MCF 10A (cell line): ENCODE data around the gene TBX1. TPM values are rescaled to one million over a fixed set of nuclear protein-coding genes. Genes with fewer than 3 reads are reported as not detected.

Experiments
- BruUV-seq: library from RNA; stranded (reverse); fragments of 400-500 nt; replicated peaks from 2 replicates; lab custom pipeline; 2021; lab: Mats Ljungman, UMichigan
- CTCF ChIA-PET: fragments of 300-600 bp; sonication (Branson Sonifier 250); formaldehyde crosslinking; extraction: SDS; loops from one replicate; lab custom pipeline; 2021; ENCODE audit warnings: antibody characterized with exemption, inconsistent platforms; lab: Yijun Ruan, JAX
- POLR2A ChIA-PET: fragments of 300-600, 350-650 bp; sonication (Branson Sonifier 250); formaldehyde crosslinking; extraction: SDS; loops from one replicate; lab custom pipeline; 2020; ENCODE audit warnings: antibody characterized with exemption, inconsistent platforms; lab: Yijun Ruan, JAX
- DNase-seq: peaks from one replicate; pipeline ENCODE4 v3.0.0-alpha.2; 2018; ENCODE audit not compliant: unreplicated experiment
- H3K27ac Mint-ChIP-seq: one replicate; pipeline ENCODE4 v1.8.0; 2022; ENCODE audit warnings: mild to moderate bottlenecking, low read depth, mixed read lengths; ENCODE audit not compliant: unreplicated experiment
- H3K27me3 Mint-ChIP-seq: one replicate; pipeline ENCODE4 v1.8.0; 2022; ENCODE audit warnings: mixed read lengths; ENCODE audit not compliant: insufficient read depth, unreplicated experiment
- H3K36me3 Mint-ChIP-seq: one replicate; pipeline ENCODE4 v1.8.0; 2022; ENCODE audit warnings: mild to moderate bottlenecking, moderate library complexity, mixed read lengths; ENCODE audit not compliant: insufficient read depth, unreplicated experiment
- H3K4me1 Mint-ChIP-seq: one replicate; pipeline ENCODE4 v1.8.0; 2022; ENCODE audit warnings: mixed read lengths; ENCODE audit not compliant: insufficient read depth, unreplicated experiment
- H3K4me3 Mint-ChIP-seq: one replicate; pipeline ENCODE4 v1.8.0; 2022; ENCODE audit warnings: mild to moderate bottlenecking, moderate library complexity, mixed read lengths; ENCODE audit not compliant: unreplicated experiment
- H3K9me3 Mint-ChIP-seq: one replicate; pipeline ENCODE4 v1.8.0; 2022; ENCODE audit warnings: mixed read lengths; ENCODE audit not compliant: unreplicated experiment
- CTCF ChIP-seq: fragments of 200-600 bp; IDR thresholded peaks from one replicate; pipeline ENCODE4 v1.8.0; 2022; ENCODE audit warnings: antibody characterized with exemption, mild to moderate bottlenecking; ENCODE audit not compliant: unreplicated experiment
- intact Hi-C: fragments of 100-400 bp; cut with micrococcal nuclease; formaldehyde crosslinking; loops from 2 replicates; pipeline ENCODE4 v1.14.1; 2022
- total RNA-seq: library from RNA; stranded (reverse); gene quantifications from 2 replicates; pipeline ENCODE4 v1.2.3, GENCODE V29; 2022

Gene TBX1
- total RNA-seq, 1 experiment from 2014 or later, result not detected

DNA sequence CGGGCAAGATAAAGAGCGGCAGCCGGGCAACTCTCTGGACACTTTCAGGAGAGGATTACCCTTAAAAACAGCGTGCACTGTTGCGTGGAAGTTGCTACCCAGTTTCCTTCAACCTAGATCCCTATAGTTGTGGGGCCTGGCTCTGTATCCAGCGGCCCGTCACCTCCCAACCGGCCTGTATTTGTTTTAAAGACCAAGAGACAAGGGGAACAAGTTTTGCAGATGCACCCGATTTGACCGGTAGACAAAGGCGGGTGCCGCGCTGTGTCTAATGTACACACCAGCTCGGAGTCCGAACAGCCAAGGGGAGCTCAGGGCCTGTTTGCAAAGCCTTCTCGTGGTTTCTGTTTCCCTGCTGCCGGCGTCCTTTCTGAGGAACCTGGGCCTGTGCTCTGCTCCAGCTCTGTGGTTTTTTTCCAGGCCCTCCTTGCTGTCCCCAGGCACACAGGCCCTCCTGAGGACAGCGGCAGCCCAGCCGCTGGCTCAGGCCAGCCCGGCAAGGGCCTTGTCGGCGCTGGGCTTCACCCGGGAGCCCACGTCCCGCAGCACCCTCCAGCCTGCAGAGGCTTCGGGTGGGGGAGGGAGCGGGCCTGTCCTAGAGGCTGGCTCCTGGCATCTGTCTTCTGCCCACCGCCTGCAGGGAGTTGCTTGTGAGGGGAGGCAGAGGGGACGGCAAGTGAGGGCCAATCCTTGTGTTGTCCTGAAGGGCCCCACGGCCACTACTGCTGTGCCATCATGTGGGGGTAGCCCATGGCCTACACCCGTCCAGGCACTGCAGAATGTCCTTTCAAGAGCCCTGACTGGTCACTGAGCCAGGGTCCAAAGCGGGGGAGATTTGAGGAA is 1.4 kb downstream of the TBX1 start:
- no peak overlapping the region for H3K27ac Mint-ChIP-seq
- peaks cover 16% of the 10 kb centered on the region for H3K27me3 Mint-ChIP-seq
- DNase-seq, result no peak
- CTCF ChIA-PET, result interaction anchor here (0.7 kb wide), 1 partner anchor 123 kb away, joined by 4 read pairs; no protein-coding TSS in a partner anchor
- POLR2A ChIA-PET, result no interaction called here
- H3K36me3 Mint-ChIP-seq, result peaks cover 6% of the 10 kb centered on the region
- no peak overlapping the region for H3K4me3 Mint-ChIP-seq
- no peaks in the 10 kb centered on the region for H3K9me3 Mint-ChIP-seq
- BruUV-seq, result no TSS peak
- no peak for TF ChIP-seq CTCF
- H3K4me1 Mint-ChIP-seq, result peaks cover 9% of the 10 kb centered on the region
- intact Hi-C loops, result no loop called here

- TF ChIP-seq CTCF, result no peak
- H3K4me3 Mint-ChIP-seq, result no peak overlapping the region
- peaks cover 6% of the 10 kb centered on the region for H3K36me3 Mint-ChIP-seq
- intact Hi-C loops, result no loop called here
- H3K9me3 Mint-ChIP-seq, result no peaks in the 10 kb centered on the region
- CTCF ChIA-PET, result interaction anchor here (0.7 kb wide), 1 partner anchor 122 kb away, joined by 4 read pairs; no protein-coding TSS in a partner anchor
- POLR2A ChIA-PET, result interaction anchor here (0.8 kb wide), 1 partner anchor 43 kb away, joined by 3 read pairs; no protein-coding TSS in a partner anchor
- H3K4me1 Mint-ChIP-seq, result peaks cover 9% of the 10 kb centered on the region
- H3K27me3 Mint-ChIP-seq, result peaks cover 16% of the 10 kb centered on the region
- H3K27ac Mint-ChIP-seq, result no peak overlapping the region
- no TSS peak for BruUV-seq
- DNase-seq, result no peak
Observed at GRCh38 chr22:19762568-19763457, 2.2 kb downstream of the TBX1 start.

GRCh38 chr22:19763458-19764298 is 3.1 kb downstream of the TBX1 start:
- DNase-seq, result no peak
- no peak overlapping the region for H3K27ac Mint-ChIP-seq
- H3K4me1 Mint-ChIP-seq, result peaks cover 9% of the 10 kb centered on the region
- ChIA-PET CTCF (no interaction called here), POLR2A (no interaction called here)
- H3K9me3 Mint-ChIP-seq, result no peaks in the 10 kb centered on the region
- intact Hi-C loops, result no loop called here
- H3K27me3 Mint-ChIP-seq, result peaks cover 16% of the 10 kb centered on the region
- no peak for TF ChIP-seq CTCF
- no peak overlapping the region for H3K4me3 Mint-ChIP-seq
- no TSS peak for BruUV-seq
- peaks cover 6% of the 10 kb centered on the region for H3K36me3 Mint-ChIP-seq
